GM08714 (cell line): ENCODE measurements around the gene NOP14.
"Not testable (repeated sequence)": the region's sequence is repeated elsewhere in the genome, so short reads cannot be mapped to it uniquely, and the experiment has no call there.

Source experiments
- H3K4me3 ChIP-seq: fragments of 200-500 bp; sonication (Bioruptor generic); 2 replicates; pipeline ENCODE4 v1.5.1; 2014; ENCODE audit warnings: mild to moderate bottlenecking, low read length, inconsistent platforms
- ZNF274 ChIP-seq: IDR thresholded peaks from 2 replicates; pipeline ENCODE4 v1.6.1; 2012; ENCODE audit warnings: mild to moderate bottlenecking, low read depth, low read length

NOP14 gene

GRCh38 chr4:2963175-2963965, at the start of gene NOP14, which contains the start of gene GRK4:
Gene NOP14 (minus strand): TSS chr4:2963406. CDS start chr4:2963319, 87 bp downstream.
Gene GRK4 (plus strand): TSS chr4:2963571. CDS start chr4:2964071, 500 bp downstream.
- peak within 1 kb of the TSS; percentile 93 for H3K4me3 ChIP-seq
- no peak for TF ChIP-seq ZNF274

- H3K4me3 ChIP-seq, result no peak overlapping the region
- no peak for TF ChIP-seq ZNF274
Measured at GRCh38 chr4:3011456-3012220, 48.4 kb upstream of the NOP14 start.

GRCh38 chr4:3010998-3011397, 47.8 kb upstream of the NOP14 start:
- no peak overlapping the region for H3K4me3 ChIP-seq
- TF ChIP-seq ZNF274, result no peak

GRCh38 chr4:3010577-3010976, 47.4 kb upstream of the NOP14 start:
- no peak for TF ChIP-seq ZNF274

GRCh38 chr4:3009422-3009821, 46.2 kb upstream of the NOP14 start:
- no peak for TF ChIP-seq ZNF274
- no peak overlapping the region for H3K4me3 ChIP-seq

More at GRCh38 chr4:3010577-3010976, 47.4 kb upstream of the NOP14 start:
- H3K4me3 ChIP-seq, result no peak overlapping the region

GRCh38 chr4:3007724-3008123, 44.5 kb upstream of the NOP14 start:
- TF ChIP-seq ZNF274, result no peak
- H3K4me3 ChIP-seq, result no peak overlapping the region

GRCh38 chr4:2996415-2996814, 33.2 kb upstream of the NOP14 start:
- H3K4me3 ChIP-seq, result no peak overlapping the region
- TF ChIP-seq ZNF274, result no peak

GRCh38 chr4:2995546-2996265, 32.5 kb upstream of the NOP14 start:
- no peak overlapping the region for H3K4me3 ChIP-seq
- no peak for TF ChIP-seq ZNF274

- no peak overlapping the region for H3K4me3 ChIP-seq
- TF ChIP-seq ZNF274, result no peak
Measured at GRCh38 chr4:2994917-2995316, 31.7 kb upstream of the NOP14 start.

- no peak overlapping the region for H3K4me3 ChIP-seq
- no peak for TF ChIP-seq ZNF274
Measured at GRCh38 chr4:2991243-2991642, 28.0 kb upstream of the NOP14 start.

GRCh38 chr4:2983715-2984114, 20.5 kb upstream of the NOP14 start:
- not testable (repeated sequence) for H3K4me3 ChIP-seq

GRCh38 chr4:2982012-2982411, 18.8 kb upstream of the NOP14 start:
- TF ChIP-seq ZNF274, result no peak
- no peak overlapping the region for H3K4me3 ChIP-seq

GRCh38 chr4:2981256-2981819, 18.1 kb upstream of the NOP14 start:
- TF ChIP-seq ZNF274, result no peak

GRCh38 chr4:2977211-2978088, 14.2 kb upstream of the NOP14 start:
- no peak overlapping the region for H3K4me3 ChIP-seq
- TF ChIP-seq ZNF274, result no peak

More at GRCh38 chr4:2981256-2981819, 18.1 kb upstream of the NOP14 start:
- no peak overlapping the region for H3K4me3 ChIP-seq
